HCT116 (cell line): ENCODE measurements around the gene TRIM61. TPM values are rescaled to one million over a fixed set of nuclear protein-coding genes. Genes with fewer than 3 reads are reported as not detected.

Experiments
- ATAC-seq: fragments of 200-7000 bp; cut with Tn5 transposase; 2 replicates; pipeline ENCODE4 v1.9.1; 2020; ENCODE audit warnings: mild to moderate bottlenecking, moderate library complexity
- BruUV-seq: library from RNA; stranded (reverse); fragments of 400-500 nt; replicated peaks from 2 replicates; lab custom pipeline; 2021; lab: Mats Ljungman, UMichigan
- CTCF ChIA-PET: fragments of 300-600 bp; sonication (Branson Sonifier 250); formaldehyde crosslinking; loops from one replicate; lab custom pipeline; 2021; ENCODE audit warnings: antibody characterized with exemption; lab: Charles Lee
- POLR2A ChIA-PET: fragments of 300-600, 350-600 bp; sonication (Branson Sonifier 250); formaldehyde crosslinking; loops from one replicate; lab custom pipeline; 2021; ENCODE audit warnings: antibody characterized with exemption; lab: Charles Lee
- RAD21 ChIA-PET, 2 experiments: fragments of 300-600 bp; sonication (Branson Sonifier 250); formaldehyde crosslinking; loops; one replicate each; lab custom pipeline; 2023; ENCODE audit warnings: low total read pairs in 2 of 2; ENCODE audit not compliant: uncharacterized antibody in 2 of 2, unreplicated experiment in 2 of 2, low non-redundant PET in 1 of 2; lab: Charles Lee
- DNase-seq: peaks from one replicate; pipeline ENCODE4 v3.0.0-alpha.2; 2010; ENCODE audit warnings: low read depth, low spot score
- H2AFZ ChIP-seq: fragments of 200-600 bp; shearing (Covaris generic), sonication (generic); 2 replicates; pipeline ENCODE4 v1.6.1; 2017; ENCODE audit warnings: low read depth, mixed run types, mixed read lengths, antibody characterized with exemption, low read length; ENCODE audit not compliant: poor library complexity, severe bottlenecking
- H3K27ac ChIP-seq: 2 replicates; pipeline ENCODE4 v1.5.1; 2012; ENCODE audit warnings: low read depth, low read length
- H3K27me3 ChIP-seq: fragments of 200-600 bp; sonication (generic); 2 replicates; pipeline ENCODE4 v1.6.1; 2016; ENCODE audit warnings: mixed run types, low read length, mixed read lengths; ENCODE audit not compliant: insufficient read depth
- H3K36me3 ChIP-seq, 2 experiments: fragments of 200-500 bp in 1 of 2; fragments of 200-600 bp in 1 of 2; sonication (Bioruptor generic) in 1 of 2; sonication (generic) in 1 of 2; 2 replicates each; pipeline versions ENCODE4 v1.5.1 to v1.6.1; 2014 to 2016; ENCODE audit warnings: low read length in 2 of 2, inconsistent platforms in 1 of 2, mixed read lengths in 1 of 2, mixed run types in 1 of 2; ENCODE audit not compliant: insufficient read depth in 2 of 2, control insufficient read depth in 1 of 2
- H3K4me1 ChIP-seq, 2 experiments: fragments of 200-600 bp in 1 of 2; sonication (generic) in 1 of 2; 2 replicates each; pipeline versions ENCODE4 v1.5.1 to v1.6.1; 2012 to 2017; ENCODE audit warnings: low read length in 2 of 2, inconsistent platforms in 1 of 2, mild to moderate bottlenecking in 1 of 2, mixed read lengths in 1 of 2, mixed run types in 1 of 2, moderate library complexity in 1 of 2; ENCODE audit not compliant: insufficient read depth in 2 of 2, control insufficient read depth in 1 of 2
- H3K4me2 ChIP-seq: fragments of 200-600 bp; sonication (generic); 2 replicates; pipeline ENCODE4 v1.6.1; 2017; ENCODE audit warnings: mixed run types, low read length, mixed read lengths
- H3K4me3 ChIP-seq, 2 experiments: fragments of 200-600 bp in 1 of 2; sonication (generic) in 1 of 2; replicated peaks in 1 of 2; 2 replicates each; pipeline ENCODE4 v1.5.1; 2011 to 2016; ENCODE audit warnings: low read length in 2 of 2, control low read depth in 1 of 2, low read depth in 1 of 2, mild to moderate bottlenecking in 1 of 2, mixed read lengths in 1 of 2, mixed run types in 1 of 2
- H3K79me2 ChIP-seq: fragments of 200-600 bp; sonication (generic); 2 replicates; pipeline ENCODE4 v1.6.1; 2017; ENCODE audit warnings: mild to moderate bottlenecking, mixed run types, low read length, moderate library complexity, mixed read lengths; ENCODE audit not compliant: insufficient read depth
- H3K9ac ChIP-seq: fragments of 200-600 bp; sonication (generic); 2 replicates; pipeline ENCODE4 v1.6.1; 2016; ENCODE audit warnings: low read length, mixed read lengths
- H3K9me2 ChIP-seq: fragments of 200-600 bp; sonication (generic), shearing (Covaris generic); 2 replicates; pipeline ENCODE4 v1.6.1; 2017; ENCODE audit warnings: mixed run types, mild to moderate bottlenecking, moderate library complexity; ENCODE audit not compliant: insufficient read depth
- H3K9me3 ChIP-seq, 2 experiments: fragments of 200-500 bp in 1 of 2; fragments of 200-600 bp in 1 of 2; sonication (Bioruptor generic) in 1 of 2; sonication (generic) in 1 of 2; 2 replicates each; pipeline ENCODE4 v1.6.1; 2014 to 2017; ENCODE audit warnings: low read length in 2 of 2, mixed read lengths in 2 of 2, inconsistent platforms in 1 of 2, low read depth in 1 of 2, mild to moderate bottlenecking in 1 of 2, mixed run types in 1 of 2, moderate library complexity in 1 of 2; ENCODE audit not compliant: control insufficient read depth in 1 of 2, insufficient read depth in 1 of 2
- H4K20me1 ChIP-seq: fragments of 200-600 bp; sonication (generic), shearing (Covaris generic); 2 replicates; pipeline ENCODE4 v1.6.1; 2017; ENCODE audit warnings: mixed run types, mild to moderate bottlenecking, moderate library complexity; ENCODE audit not compliant: insufficient read depth
- ATF3 ChIP-seq: IDR thresholded peaks from 2 replicates; pipeline ENCODE4 v1.6.1; 2012
- CTCF ChIP-seq, 3 experiments: fragments of 200-600 bp in 1 of 3; sonication (generic) in 1 of 3; IDR thresholded peaks in 2 of 3; conservative IDR thresholded peaks in 1 of 3; 2 replicates each; pipeline ENCODE4 v1.5.1; 2012 to 2017; ENCODE audit warnings: low read depth in 2 of 3, low read length in 2 of 3, antibody characterized with exemption in 1 of 3, borderline replicate concordance in 1 of 3, control low read depth in 1 of 3, mild to moderate bottlenecking in 1 of 3, mixed read lengths in 1 of 3, mixed run types in 1 of 3, moderate library complexity in 1 of 3; ENCODE audit not compliant: insufficient read depth in 1 of 3
- EZH2phosphoT487 ChIP-seq: fragments of 200-600 bp; IDR thresholded peaks from 2 replicates; pipeline ENCODE4 v1.6.1; 2018; ENCODE audit warnings: antibody characterized with exemption, borderline replicate concordance
- JUND ChIP-seq: IDR thresholded peaks from 2 replicates; pipeline ENCODE4 v1.6.1; 2012
- POLR2AphosphoS5 ChIP-seq: IDR thresholded peaks from 2 replicates; pipeline ENCODE4 v1.6.1; 2011; ENCODE audit warnings: mild to moderate bottlenecking, low read depth, low read length, moderate library complexity
- REST ChIP-seq: IDR thresholded peaks from 2 replicates; pipeline ENCODE4 v1.6.1; 2012; ENCODE audit warnings: low read depth
- TCF7L2 ChIP-seq: IDR thresholded peaks from 2 replicates; pipeline ENCODE4 v1.7.0; 2011; ENCODE audit warnings: borderline replicate concordance, inconsistent platforms; ENCODE audit not compliant: insufficient read depth, insufficient read length; ENCODE audit errors: extremely low read depth
- intact Hi-C: fragments of 100-400 bp; cut with micrococcal nuclease; formaldehyde crosslinking; loops from 2 replicates; pipeline ENCODE4 v1.10.0; 2022
- total RNA-seq: library from RNA; stranded (reverse); gene quantifications from one replicate; pipeline ENCODE4 v1.2.1, GENCODE V29; 2021; ENCODE audit not compliant: unreplicated experiment

TRIM61 gene
- total RNA-seq, 1 experiment from 2014 or later, result 0.15 TPM

DNA sequence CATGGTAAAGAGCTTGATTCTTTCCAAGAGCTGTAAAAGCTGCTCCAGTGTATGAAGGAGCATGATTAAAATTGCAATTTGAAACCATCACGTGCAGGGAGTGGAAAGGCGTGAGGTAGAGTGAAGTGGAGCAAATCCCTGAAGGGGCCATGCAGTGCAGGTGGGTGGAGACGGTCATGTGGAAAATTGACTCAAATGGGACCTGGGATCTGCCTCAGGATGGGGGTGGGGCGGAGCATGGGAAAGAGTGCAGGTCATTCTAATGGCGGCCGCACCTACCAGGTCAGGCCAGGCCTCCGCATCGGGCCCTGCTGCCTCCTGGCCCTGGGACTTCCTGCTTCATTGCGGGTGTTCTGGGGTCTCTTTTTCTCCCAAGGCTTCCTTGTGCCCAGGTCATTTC lies 29.0 kb upstream of the TRIM61 start:
- H3K27ac ChIP-seq, result no peak overlapping the region
- H3K9me3 ChIP-seq, result no peaks in the 10 kb centered on the region
- no peak overlapping the region for H3K4me2 ChIP-seq
- no peaks in the 10 kb centered on the region for H4K20me1 ChIP-seq
- ChIA-PET POLR2A (no interaction called here), CTCF (no interaction called here), RAD21 (no interaction called here)
- no peak overlapping the region for H3K9ac ChIP-seq
- TF ChIP-seq POLR2AphosphoS5 (no peak), ATF3 (no peak), JUND (no peak), TCF7L2 (no peak), CTCF (IDR thresholded peaks at IDR 0.05 in 2 of 3, conservative IDR thresholded peaks at IDR 0.05 in 1 of 3; ENCODE audit: borderline replicate concordance in 1 of 3, insufficient read depth in 1 of 3, low read depth in 2 of 3, low read length in 2 of 3) (no peak), EZH2phosphoT487 (no peak), REST (no peak)
- no TSS peak for BruUV-seq
- H2AFZ ChIP-seq, result no peak overlapping the region
- ATAC-seq (no peak), DNase-seq (no peak)
- H3K27me3 ChIP-seq, result no peaks in the 10 kb centered on the region
- no peaks in the 10 kb centered on the region for H3K4me1 ChIP-seq
- intact Hi-C loops, result no loop called here
- H3K9me2 ChIP-seq, result no peaks in the 10 kb centered on the region
- H3K4me3 ChIP-seq, result no peak overlapping the region
- H3K36me3 ChIP-seq, result no peaks in the 10 kb centered on the region
- H3K79me2 ChIP-seq, result no peaks in the 10 kb centered on the region
